GM03348 (cell line): ENCODE data around the gene GPR37L1.
A peak's percentile ranks its signal among the peaks of the same experiment; 100 is the strongest.
"Not testable (repeated sequence)": the region's sequence is repeated elsewhere in the genome, so short reads cannot be mapped to it uniquely, and the experiment has no call there.

Source experiments
- DNase-seq: peaks from one replicate; pipeline ENCODE4 v3.0.0; 2012; ENCODE audit warnings: low spot score

The GPR37L1 gene

DNA sequence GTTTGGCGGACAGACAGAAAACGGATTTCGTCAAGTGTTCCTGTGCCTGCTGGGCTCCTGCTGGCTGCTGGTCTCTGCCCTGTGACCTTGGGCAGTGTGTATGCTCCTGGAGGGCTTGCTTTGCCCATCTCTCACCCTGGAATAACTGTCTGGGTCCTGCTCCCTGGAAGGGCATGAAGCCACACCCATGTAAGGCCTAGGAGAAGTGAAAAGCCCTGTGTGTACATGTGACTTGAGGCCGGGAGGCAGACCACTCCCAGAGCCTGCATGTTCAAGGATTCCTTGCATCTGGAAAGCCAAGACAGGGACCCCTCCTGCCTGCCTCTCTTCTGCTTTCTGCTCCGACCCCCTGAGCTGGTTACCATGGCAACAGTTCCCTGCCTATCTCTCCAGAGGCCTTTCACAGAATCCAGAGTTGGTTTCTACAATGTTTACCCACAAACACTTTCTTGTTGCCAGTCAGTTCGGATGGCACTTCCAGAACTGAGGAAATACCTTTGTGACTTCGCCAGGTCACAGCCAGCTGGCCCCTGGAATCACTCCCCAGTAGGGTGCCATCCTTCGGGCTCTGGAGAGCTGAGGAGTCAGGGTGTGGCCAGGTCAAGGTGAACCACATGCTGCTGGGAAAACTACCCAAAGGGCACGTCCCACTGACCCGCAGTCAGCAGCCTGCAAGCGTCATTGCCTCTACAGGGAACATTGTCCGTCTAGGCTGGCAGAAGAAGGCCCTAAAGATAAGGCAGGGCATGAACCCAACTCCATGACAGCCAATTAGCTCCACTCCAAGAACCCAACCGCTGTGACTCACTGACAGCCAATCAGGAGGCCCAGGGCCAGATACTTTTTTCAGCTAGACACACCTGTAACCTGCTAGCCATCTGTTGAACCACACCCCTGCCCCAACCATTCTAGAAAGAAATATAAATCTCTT is 14.7 kb upstream of the GPR37L1 start:
- DNase-seq: no peak

DNA sequence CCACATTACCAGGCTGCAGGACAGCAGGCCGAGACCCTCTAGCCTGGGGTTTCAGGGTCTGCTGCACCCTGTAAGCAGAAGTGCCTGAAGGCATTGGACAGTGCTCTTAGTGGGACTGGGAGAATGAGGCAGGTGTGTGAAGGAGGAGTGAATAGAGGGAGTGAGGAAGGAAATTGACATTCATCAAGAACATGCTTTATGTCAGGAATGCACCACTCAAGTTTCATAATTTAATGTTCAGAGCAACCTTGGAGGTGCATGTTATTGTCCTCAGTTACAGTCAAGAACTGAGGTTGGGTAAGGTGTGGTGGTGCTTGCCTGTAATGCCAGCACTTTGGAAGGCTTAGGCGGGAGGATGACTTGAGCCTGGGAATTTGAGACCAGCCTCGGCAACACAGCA is 11.7 kb upstream of the GPR37L1 start:
- DNase-seq: no peak

DNA sequence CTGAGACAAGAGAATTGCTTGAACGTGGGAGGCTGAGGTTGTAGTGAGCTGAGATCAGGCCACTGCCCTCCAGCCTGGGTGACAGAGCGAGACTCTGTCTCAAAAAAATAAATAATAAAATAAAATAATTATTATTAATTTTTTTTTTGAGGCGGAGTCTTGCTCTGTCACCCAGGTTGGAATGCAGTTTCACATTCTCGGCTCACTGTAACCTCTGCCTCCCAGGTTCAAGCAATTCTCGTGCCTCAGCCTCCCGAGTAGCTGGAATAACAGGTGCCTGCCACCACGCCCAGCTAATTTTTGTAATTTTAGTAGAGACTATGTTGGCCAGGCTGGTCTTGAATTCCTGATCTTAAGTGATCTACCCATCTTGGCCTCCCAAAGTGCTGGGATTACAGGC is 11.1 kb upstream of the GPR37L1 start:
- DNase-seq: not testable (repeated sequence)

DNA sequence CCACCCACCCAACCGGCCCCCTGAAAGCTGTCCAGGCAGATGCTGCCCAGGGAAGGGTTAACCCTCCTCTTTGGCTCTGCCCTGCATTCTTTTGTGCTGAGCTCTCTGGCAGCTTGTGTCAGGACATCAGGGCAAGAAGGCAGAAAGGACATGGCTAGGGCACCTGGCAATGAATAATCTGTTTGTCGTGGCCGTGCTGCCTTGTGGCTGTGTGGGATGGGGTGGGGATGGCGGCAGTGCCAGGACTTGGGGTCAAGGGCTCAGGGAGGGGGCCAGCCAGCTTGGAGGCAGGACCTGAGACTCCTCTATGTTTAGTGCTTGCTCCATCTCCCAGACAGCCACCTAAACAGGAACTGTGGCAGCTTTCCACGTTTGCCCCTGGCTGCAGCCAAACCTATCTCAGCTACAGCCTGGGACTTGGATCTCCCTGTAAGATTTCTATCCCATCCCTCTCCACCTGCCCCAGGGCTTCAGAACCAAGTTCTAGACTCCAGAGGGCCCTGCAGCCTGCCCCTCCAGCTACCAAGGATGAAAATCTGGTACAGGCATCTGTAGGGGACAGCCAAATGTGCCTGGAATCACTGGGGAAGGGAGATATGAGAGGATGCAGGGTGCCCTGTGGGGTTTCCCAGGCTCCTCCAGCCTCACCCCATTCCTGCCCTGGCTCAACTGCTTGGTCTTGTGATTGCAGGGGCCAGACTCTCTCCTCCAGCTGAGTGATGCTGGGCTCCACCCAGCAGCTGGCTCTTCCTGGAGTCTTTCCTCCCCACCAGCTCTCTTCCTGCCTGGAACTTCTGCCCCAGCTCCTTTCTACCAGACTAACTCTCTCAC is 9.6 kb upstream of the GPR37L1 start:
- peak; percentile 58 for DNase-seq

DNA sequence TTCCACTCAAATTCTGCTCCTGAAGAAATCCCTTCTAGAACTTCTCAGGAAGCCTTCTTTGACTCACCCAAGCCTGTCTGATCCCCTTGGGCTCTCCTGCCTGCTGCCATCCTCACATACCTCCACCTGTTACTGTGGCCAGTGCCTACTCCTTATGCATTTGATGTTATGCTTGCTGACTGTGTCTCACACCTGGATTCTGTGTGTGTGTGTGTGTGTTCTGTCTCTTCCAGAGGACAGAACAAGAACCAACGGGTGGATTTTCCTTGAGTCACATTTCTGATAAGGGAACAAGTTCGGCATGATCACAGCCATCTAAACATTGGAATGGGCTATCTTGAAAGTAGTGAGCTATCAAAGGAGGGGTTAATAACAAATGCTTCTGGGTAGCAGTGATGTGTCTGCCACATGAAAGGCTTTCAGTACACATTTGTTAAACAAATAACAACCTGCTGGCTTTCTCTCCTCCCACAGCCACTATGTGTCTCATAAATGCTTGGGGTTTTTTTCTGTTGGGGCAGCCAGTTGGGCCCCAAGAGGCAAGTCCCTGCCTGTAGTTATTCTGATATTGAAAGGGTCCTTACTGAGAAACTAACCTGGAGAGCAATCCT is 8.9 kb upstream of the GPR37L1 start:
- DNase-seq: no peak

DNA sequence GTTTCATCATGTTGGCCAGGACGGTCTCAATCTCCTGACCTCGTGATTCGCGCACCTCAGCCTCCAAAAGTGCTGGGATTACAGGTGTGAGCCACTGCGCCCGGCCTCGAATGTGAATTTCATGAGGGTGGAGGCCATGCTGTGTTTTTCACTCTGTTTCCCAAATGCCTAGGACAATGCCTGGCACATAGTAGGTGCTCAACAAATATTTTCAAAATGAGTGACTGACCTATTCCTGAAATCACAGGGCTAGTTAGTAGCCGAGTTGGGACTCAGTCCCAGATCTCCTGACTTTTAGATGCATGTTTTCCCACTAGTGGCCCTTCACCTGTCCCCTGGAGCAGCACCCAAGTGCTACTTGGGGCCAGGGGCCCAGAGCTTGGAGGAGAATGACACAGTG is 6.4 kb upstream of the GPR37L1 start:
- DNase-seq: no peak

DNA sequence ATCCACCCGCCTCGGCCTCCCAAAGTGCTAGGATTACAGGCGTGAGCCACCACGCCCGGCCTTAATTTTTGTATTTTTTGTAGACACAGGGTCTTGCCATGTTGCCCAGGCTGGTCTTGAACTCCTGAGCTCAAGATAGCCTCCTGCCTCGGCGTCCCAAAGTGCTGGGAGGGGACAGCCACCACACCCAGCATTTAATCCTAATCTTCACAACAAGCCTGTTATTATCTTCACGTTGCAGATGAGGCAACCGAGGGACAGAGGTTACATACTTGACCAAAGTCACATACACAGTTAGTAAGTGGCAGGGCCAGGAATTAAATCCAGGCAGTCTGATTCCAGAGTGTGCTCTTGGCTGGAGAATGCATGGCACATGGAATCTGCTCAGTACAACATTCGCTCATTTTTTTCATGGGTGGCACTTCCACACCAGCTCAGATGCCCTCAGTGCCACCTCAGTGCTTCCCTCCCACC is 4.8 kb upstream of the GPR37L1 start:
- DNase-seq: no peak

DNA sequence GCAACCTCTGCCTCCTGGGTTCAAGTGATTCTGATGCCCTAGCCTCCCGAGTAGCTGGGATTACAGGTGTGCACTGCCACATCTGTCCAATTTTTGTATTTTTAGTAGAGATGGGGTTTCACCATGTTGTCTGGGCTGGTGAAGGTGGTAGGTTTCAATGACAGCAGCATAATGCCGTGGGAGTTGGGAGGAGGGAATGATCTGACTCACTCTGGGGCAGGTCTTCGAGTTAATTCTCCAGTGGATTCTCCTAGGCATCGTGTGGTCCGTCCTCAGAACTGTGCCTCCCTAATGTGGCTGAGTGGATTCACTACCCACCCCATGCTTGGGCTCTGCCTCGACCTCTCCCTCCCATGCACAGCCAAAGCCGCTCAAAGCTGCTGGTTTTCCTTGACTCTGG is 1.7 kb upstream of the GPR37L1 start:
- DNase-seq: no peak

DNA sequence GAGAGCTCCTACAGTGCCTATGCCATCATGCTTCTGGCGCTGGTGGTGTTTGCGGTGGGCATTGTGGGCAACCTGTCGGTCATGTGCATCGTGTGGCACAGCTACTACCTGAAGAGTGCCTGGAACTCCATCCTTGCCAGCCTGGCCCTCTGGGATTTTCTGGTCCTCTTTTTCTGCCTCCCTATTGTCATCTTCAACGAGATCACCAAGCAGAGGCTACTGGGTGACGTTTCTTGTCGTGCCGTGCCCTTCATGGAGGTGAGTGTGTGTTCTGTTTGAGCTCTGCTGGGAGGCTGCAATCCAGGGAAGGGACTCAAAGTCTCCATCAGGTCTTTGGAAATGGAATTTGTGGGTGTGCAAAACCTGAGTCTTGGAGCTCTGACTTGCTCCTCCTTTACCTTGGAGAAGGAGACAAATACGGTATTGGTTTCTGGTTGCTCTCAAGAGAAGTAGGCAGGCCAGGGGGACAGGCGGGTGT is 658 bp downstream of the GPR37L1 start:
- DNase-seq: no peak

DNA sequence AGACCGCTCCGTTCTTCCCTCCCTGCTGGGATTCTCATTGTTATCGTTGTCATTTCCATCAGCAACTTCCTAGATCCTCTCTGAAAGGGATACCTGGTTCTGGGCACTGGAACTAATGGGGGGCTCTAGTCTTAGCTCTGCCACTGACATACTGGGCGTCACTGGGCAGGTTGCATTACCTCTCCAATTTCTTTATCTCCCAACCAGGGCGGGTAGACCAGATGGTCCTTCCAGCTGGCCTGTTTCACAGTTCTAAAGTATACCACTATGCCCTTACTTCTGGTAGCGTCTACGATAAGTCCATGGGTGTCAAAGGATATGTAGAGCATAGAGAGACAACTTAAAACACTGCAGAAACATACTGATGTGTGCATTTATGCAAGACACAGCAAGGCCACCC is 1.4 kb downstream of the GPR37L1 start:
- no peak for DNase-seq

DNA sequence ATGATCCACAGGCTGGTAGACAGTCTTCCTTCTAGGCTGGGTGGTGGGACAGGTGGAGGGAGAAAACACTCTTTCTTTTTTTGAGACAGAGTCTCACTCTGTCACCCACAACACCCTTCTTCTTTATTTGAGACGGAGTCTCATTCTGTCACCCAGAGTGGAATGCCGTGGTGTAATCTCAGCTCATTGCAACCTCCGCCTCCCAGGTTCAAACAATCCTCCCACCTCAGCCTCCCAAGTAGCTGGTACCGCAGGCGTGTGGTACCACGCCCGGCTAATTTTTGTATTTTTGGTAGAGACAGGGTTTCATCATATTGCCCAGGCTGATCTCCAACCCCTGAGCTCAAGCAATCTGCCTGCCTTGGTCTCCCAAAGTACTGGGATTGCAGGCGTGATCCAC is 2.9 kb downstream of the GPR37L1 start:
- DNase-seq: no peak

DNA sequence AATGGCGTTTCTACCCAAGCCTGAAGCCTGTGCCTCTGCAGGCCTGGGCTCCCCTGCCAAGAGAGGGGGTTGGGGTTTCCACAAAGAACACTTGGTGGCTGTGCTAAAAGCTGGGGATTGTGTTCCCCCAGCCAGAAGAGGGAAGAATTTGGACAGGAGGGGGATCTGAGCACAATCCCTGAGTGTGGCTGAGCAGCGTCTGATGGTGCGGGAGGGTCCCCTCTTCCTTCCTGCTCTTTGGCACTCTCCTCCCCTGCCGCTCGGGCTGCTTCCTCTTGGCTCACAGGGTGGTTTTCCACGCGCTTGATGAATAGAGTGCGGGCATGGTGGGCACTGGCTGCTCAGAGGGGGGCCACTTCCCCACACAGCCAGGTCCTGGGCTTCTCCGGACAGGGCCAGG is 3.7 kb downstream of the GPR37L1 start:
- no peak for DNase-seq

DNA sequence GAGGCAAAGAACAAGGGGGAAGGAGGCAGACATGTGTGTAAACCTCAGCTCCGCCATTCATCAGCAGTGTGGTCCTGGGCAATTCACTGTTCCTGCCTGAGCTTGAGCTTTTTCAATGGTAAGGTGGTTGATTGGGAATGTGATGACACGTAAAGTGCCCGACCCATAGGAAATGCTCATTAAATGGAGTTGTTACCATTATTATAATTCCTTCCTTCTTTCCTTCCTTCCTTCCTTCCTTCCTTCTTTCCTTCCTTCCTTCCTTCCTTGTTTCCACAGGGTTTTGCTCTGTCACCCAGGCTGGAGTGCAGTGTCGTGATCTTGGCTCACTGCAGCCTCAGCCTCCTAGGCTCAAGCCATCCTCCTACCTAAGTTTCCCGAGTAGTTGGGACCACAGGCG is 4.3 kb downstream of the GPR37L1 start:
- no peak for DNase-seq

DNA sequence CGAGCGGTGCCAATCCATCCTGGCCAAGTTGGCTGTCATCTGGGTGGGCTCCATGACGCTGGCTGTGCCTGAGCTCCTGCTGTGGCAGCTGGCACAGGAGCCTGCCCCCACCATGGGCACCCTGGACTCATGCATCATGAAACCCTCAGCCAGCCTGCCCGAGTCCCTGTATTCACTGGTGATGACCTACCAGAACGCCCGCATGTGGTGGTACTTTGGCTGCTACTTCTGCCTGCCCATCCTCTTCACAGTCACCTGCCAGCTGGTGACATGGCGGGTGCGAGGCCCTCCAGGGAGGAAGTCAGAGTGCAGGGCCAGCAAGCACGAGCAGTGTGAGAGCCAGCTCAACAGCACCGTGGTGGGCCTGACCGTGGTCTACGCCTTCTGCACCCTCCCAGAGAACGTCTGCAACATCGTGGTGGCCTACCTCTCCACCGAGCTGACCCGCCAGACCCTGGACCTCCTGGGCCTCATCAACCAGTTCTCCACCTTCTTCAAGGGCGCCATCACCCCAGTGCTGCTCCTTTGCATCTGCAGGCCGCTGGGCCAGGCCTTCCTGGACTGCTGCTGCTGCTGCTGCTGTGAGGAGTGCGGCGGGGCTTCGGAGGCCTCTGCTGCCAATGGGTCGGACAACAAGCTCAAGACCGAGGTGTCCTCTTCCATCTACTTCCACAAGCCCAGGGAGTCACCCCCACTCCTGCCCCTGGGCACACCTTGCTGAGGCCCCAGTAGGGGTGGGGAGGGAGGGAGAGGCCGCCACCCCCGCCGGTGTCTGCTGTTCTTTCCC is 5.3 kb downstream of the GPR37L1 start:
- no peak for DNase-seq

DNA sequence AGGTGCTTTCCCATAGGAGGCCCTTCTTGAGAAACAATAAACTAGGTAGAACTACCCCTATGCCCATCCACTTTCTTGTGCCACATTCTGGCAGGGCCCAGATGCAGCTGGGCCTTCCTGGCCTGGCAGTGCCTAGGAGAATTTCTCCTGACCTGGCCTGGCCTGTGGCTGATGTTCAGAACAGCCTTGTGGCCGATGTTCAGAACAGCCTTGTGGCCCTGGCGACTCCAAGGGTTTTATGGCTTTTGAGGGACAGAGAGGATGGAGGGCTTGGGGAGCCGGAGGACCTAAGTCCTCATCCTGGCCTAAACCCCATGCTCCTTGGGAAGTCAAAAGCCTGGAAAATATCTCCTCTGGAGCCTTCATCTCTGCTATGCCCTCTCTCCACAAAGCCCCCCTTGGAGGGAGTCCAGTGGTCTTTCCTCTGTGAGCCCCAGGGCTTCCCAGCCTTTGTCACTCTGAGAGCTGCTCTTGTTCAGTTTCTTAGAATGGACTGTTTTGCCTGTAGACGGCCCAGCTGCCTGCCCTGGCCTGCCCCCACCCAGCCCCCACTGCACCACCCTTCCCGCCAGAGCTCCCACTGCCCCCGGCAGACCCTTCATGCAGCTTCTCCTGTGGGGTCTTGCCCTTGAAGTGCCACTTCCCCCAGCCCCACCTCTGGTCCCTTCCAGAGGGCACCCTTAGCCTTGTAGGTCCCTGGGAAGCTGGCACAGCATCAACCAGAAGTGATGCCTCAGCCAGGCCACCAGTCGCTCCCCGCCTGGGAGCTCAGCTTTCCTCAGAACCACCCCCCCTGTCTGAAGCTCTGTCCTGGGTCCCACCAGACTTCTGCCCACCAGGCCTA is 7.0 kb downstream of the GPR37L1 start:
- DNase-seq: no peak

DNA sequence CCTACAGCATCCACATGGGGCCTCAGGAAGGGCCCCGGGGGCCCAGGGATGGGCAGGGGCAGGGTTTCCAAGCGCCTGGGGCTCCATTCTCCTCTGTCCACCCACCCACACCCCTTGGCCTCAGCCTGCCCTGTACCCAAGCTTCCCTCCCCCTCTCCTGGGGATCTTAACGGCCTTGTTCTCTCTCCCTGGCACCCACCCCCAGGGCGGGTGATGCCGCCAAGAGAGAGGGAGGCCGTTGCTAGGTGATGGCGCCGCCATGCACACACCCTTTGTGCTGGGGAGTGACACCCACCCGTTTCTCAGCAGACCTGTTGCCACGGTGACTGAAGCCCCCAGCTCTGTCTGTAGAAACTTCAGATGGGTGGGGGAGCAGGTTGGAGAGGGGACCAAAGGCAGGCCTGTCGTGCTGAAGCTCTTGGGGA is 7.6 kb downstream of the GPR37L1 start:
- no peak for DNase-seq

DNA sequence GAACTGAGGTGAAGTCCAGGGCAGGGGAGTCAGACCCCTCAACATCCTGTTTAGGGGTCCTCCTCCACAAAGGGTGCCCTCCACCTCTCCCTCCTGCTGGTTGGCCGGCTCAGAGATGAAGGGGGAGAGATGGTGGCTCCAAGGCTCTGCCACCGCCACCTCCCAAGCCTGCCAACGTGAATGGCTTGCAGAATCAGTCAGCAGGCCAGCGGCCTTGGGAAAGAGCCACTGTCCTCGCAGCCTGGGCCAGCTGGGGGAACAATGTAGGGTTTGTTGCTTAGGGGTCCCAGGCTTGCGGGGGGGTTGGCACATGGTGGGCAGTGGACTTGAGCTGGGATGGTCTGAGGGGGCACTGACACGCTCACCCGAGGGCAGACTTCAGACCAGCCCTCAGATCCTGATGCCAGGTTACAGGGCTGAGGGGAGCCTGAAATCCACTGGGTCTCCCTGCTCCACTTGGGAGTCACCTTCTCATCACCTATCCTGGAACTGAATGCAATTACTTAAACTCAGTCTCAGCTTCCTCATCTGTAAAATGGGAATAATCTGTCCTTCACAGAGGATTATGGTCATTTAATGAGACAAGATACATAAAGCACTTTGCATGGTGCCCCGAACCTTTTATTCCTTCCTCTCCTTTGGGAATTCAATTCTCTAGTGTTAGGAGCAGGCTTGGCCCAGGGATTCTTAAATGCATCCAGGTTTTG is 8.3 kb downstream of the GPR37L1 start:
- no peak for DNase-seq

DNA sequence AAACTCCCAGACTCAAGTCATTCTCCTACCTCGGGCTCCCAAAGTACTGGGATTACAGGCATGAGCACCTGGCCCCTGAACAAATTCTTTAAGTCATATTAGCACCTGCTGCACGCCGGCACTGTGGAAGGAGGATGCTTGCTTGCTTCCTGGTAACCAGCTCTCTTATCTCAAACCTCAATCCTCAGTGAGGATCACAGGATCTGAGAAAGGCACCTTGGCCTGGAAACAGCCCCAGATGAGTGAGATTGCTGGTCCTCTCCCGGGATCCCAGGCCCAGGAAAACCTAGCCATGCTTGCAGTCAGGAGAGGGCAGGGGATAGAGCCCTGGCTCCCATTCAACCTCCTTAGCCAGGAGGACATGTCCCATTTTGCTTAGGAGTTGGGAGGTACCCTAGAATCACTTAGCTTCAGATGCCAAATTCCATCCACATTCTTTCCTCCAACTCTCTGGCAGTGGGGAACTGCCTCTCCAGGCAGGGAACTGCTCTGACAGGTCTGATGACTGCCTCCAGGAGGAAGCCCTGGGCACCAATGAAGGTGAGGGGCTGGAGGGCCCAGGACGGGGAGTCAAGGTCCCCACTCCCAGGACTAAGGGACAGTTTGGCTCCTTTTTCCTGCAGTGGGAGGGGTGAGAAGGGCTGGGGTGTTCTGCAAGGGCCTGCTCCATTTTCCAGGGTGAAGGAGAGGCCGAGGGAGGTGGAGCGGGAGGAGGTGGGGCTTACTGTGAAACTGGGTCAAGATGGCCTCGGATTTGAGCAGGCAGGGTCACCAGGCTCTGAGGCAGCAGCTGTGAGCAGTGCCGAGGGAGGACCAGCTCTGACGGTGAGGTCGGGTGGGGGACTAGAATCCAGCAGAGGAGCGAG is 9.5 kb downstream of the GPR37L1 start:
- peak; percentile 24 for DNase-seq

DNA sequence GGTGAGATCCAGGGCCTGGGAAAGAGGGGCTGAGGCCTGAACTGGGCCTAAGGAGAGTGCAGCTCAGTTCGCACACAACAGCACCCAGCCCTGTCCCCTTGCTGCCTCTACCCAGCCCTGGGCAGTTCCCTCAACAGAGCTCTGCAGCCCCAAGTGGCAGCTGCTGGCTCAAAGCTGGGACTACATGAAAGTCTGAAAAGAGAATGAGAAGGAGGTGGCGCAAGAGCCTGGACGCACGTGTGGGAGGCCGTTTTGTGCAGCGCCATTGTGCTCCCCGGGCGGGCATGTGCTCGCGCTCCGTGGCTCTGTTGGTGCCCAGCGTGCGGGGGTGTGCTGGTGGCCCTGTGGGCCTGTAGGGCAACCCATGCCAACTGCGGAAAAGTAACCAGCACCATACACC is 10.3 kb downstream of the GPR37L1 start:
- DNase-seq: no peak
